Mesenchymal stem cell (in vitro differentiated cells and primary cell): Measurements from ENCODE around the gene SH3PXD2A.

Experiments
- DNase-seq: peaks from one replicate; pipeline ENCODE4 v3.0.0-alpha.2; 2013
- H2AFZ ChIP-seq: one replicate; pipeline ENCODE4 v1.6.1; 2013; ENCODE audit warnings: low read depth, mild to moderate bottlenecking, control low read depth, inconsistent platforms, low read length, moderate library complexity
- H2AK5ac ChIP-seq: 2 replicates; pipeline ENCODE4 v1.6.1; 2013; ENCODE audit warnings: low read length, moderate library complexity, mild to moderate bottlenecking, inconsistent platforms; ENCODE audit not compliant: severe bottlenecking
- H2BK120ac ChIP-seq: one replicate; pipeline ENCODE4 v1.6.1; 2013; ENCODE audit warnings: low read depth, mild to moderate bottlenecking, inconsistent platforms, low read length, moderate library complexity
- H2BK12ac ChIP-seq, 2 experiments: one replicate each; pipeline ENCODE4 v1.6.1; 2013; ENCODE audit warnings: inconsistent platforms in 2 of 2, low read length in 2 of 2, mild to moderate bottlenecking in 2 of 2, moderate library complexity in 2 of 2, control low read depth in 1 of 2
- H2BK15ac ChIP-seq: one replicate; pipeline ENCODE4 v1.6.1; 2013; ENCODE audit warnings: mild to moderate bottlenecking, low read depth, inconsistent platforms; ENCODE audit not compliant: poor library complexity, severe bottlenecking
- H2BK5ac ChIP-seq: 2 replicates; pipeline ENCODE4 v1.6.1; 2013; ENCODE audit warnings: low read depth, mild to moderate bottlenecking, low read length, control low read depth, inconsistent platforms; ENCODE audit not compliant: poor library complexity, severe bottlenecking
- H3K14ac ChIP-seq, 2 experiments: one replicate each; pipeline ENCODE4 v1.6.1; 2013; ENCODE audit warnings: inconsistent platforms in 2 of 2, low read length in 2 of 2, control low read depth in 1 of 2, mild to moderate bottlenecking in 1 of 2, moderate library complexity in 1 of 2
- H3K18ac ChIP-seq, 2 experiments: one replicate each; pipeline ENCODE4 v1.6.1; 2013; ENCODE audit warnings: inconsistent platforms in 2 of 2, low read length in 2 of 2, control low read depth in 1 of 2, low read depth in 1 of 2, mild to moderate bottlenecking in 1 of 2
- H3K23ac ChIP-seq, 2 experiments: one replicate each; pipeline ENCODE4 v1.6.1; 2013; ENCODE audit warnings: inconsistent platforms in 2 of 2, low read length in 2 of 2, mild to moderate bottlenecking in 2 of 2, moderate library complexity in 2 of 2, control low read depth in 1 of 2
- H3K27ac ChIP-seq: 2 replicates; pipeline ENCODE4 v1.5.1; 2013; ENCODE audit warnings: mild to moderate bottlenecking, moderate library complexity, low read length, control low read depth, inconsistent platforms; ENCODE audit not compliant: poor library complexity, severe bottlenecking
- H3K27me3 ChIP-seq, 2 experiments: 2 replicates each; pipeline versions ENCODE4 v1.6.1 to v1.7.0; 2013; ENCODE audit warnings: low read length in 2 of 2, mild to moderate bottlenecking in 2 of 2, moderate library complexity in 2 of 2, control low read depth in 1 of 2, inconsistent platforms in 1 of 2; ENCODE audit not compliant: control insufficient read depth in 1 of 2, insufficient read depth in 1 of 2
- H3K36me3 ChIP-seq, 2 experiments: 2 replicates each; pipeline versions ENCODE4 v1.6.1 to v1.7.0; 2013; ENCODE audit warnings: low read length in 2 of 2, control low read depth in 1 of 2, inconsistent platforms in 1 of 2, low read depth in 1 of 2, mild to moderate bottlenecking in 1 of 2; ENCODE audit not compliant: insufficient read depth in 2 of 2, control insufficient read depth in 1 of 2
- H3K4ac ChIP-seq, 2 experiments: one replicate each; pipeline ENCODE4 v1.6.1; 2013; ENCODE audit warnings: inconsistent platforms in 2 of 2, low read length in 2 of 2, mild to moderate bottlenecking in 2 of 2, moderate library complexity in 2 of 2, control low read depth in 1 of 2, low read depth in 1 of 2
- H3K4me1 ChIP-seq: 2 replicates; pipeline ENCODE4 v1.6.1; 2013; ENCODE audit warnings: low read depth, low read length, control low read depth; ENCODE audit not compliant: control insufficient read depth, insufficient read depth
- H3K4me2 ChIP-seq: 2 replicates; pipeline ENCODE4 v1.6.1; 2013; ENCODE audit warnings: low read length, mild to moderate bottlenecking, inconsistent platforms; ENCODE audit not compliant: poor library complexity, severe bottlenecking
- H3K4me3 ChIP-seq, 2 experiments: 2 replicates each; pipeline versions ENCODE4 v1.5.1 to v1.7.0; 2013; ENCODE audit warnings: low read length in 2 of 2, mild to moderate bottlenecking in 2 of 2, control low read depth in 1 of 2, low read depth in 1 of 2; ENCODE audit not compliant: insufficient read depth in 1 of 2
- H3K79me1 ChIP-seq: replicated peaks from 2 replicates; pipeline ENCODE4 v1.6.1; 2013; ENCODE audit warnings: mild to moderate bottlenecking, control low read depth, low read length, inconsistent platforms; ENCODE audit not compliant: poor library complexity, severe bottlenecking
- H3K9ac ChIP-seq: 2 replicates; pipeline ENCODE4 v1.7.0; 2013; ENCODE audit warnings: mild to moderate bottlenecking, low read length, moderate library complexity
- H3K9me3 ChIP-seq: 2 replicates; pipeline ENCODE4 v1.7.0; 2013; ENCODE audit warnings: mild to moderate bottlenecking, low read length; ENCODE audit not compliant: control insufficient read depth
- H4K8ac ChIP-seq: one replicate; pipeline ENCODE4 v1.6.1; 2013; ENCODE audit warnings: inconsistent platforms, mild to moderate bottlenecking, low read length, moderate library complexity
- H4K91ac ChIP-seq: one replicate; pipeline ENCODE4 v1.6.1; 2013; ENCODE audit warnings: mild to moderate bottlenecking, low read length, inconsistent platforms
- WGBS: methylation state at CpG from one replicate; pipeline ENCODE4 v1.1.7; 2013; ENCODE audit warnings: mixed read lengths; 5-methylcytosine and 5-hydroxymethylcytosine counted together

Gene SH3PXD2A

DNA sequence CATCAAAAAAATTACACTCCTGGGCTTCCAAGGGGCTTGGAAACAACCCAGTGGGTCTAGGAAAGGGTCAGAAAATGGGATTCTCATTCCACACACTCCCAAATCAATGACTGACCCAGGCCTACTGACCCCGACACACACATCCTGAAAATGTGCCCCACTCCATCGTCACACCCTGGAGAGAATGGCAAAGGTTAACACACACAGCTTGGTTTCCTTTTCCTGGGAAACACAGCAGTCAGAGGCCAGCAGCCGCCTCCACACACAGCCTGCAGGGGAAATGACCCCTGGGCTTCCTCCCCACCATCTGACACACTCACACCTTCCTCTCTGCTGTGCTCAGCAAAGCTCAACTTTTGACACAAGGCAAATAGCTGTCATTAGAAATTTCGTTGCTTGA, 42.9 kb downstream of the SH3PXD2A start:
- Histone ChIP-seq H3K9ac (no peak overlapping the region), H4K8ac (no peak overlapping the region), H3K27me3 (no peaks in the 10 kb centered on the region), H2AFZ (no peak overlapping the region), H2AK5ac (no peak overlapping the region), H3K4ac (no peak overlapping the region), H3K4me2 (no peak overlapping the region), H2BK5ac (no peak overlapping the region), H3K36me3 (no peaks in the 10 kb centered on the region), H3K23ac (no peak overlapping the region), H3K14ac (no peak overlapping the region), H3K9me3 (no peaks in the 10 kb centered on the region), H3K27ac (no peak overlapping the region), H2BK15ac (no peak overlapping the region), H2BK120ac (no peak overlapping the region), H3K79me1 (no peaks in the 10 kb centered on the region), H3K4me3 (no peak overlapping the region), H3K4me1 (peaks cover 3% of the 10 kb centered on the region), H4K91ac (no peak overlapping the region), H2BK12ac (peak overlapping the region in 1 of 2 experiments; percentile 12), H3K18ac (peak overlapping the region in 1 of 2 experiments; percentile 54)
- peak; percentile 33 for DNase-seq
- 22% methylated on average over 4 of the region's 4 CpGs for WGBS

DNA sequence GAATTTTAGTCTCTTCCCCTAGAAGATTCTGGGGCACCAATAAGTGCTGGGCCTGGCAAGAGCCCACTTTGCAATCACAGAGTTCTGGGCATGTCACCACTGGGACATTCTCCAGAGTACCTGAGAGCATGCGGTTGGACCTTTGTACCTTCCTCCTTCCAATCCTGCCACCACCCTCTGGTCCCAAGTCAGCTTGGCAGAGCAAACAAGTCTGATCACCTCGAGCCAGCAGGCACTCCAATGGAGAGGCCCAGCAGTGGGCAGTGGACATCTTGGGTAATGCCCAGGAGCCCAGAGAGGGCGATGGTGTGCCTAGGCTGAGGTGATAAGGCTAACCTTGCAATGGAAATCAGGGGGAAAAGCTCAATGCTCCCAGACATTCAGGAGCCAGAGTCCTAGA, 43.4 kb downstream of the SH3PXD2A start:
- H3K4me2 ChIP-seq: no peak overlapping the region
- H4K8ac ChIP-seq: no peak overlapping the region
- H3K4ac ChIP-seq: no peak overlapping the region
- H2BK120ac ChIP-seq: no peak overlapping the region
- no peak overlapping the region for H2BK5ac ChIP-seq
- H2BK15ac ChIP-seq: no peak overlapping the region
- H2AK5ac ChIP-seq: no peak overlapping the region
- no peaks in the 10 kb centered on the region for H3K79me1 ChIP-seq
- no peaks in the 10 kb centered on the region for H3K9me3 ChIP-seq
- H3K36me3 ChIP-seq: no peaks in the 10 kb centered on the region
- H4K91ac ChIP-seq: no peak overlapping the region
- no peak overlapping the region for H3K14ac ChIP-seq
- no peak overlapping the region for H3K4me3 ChIP-seq
- H3K23ac ChIP-seq: no peak overlapping the region
- peaks cover 3% of the 10 kb centered on the region for H3K4me1 ChIP-seq
- no peaks in the 10 kb centered on the region for H3K27me3 ChIP-seq
- H3K18ac ChIP-seq: no peak overlapping the region
- DNase-seq: no peak
- no peak overlapping the region for H3K9ac ChIP-seq
- WGBS: 94% methylated on average over 3 of the region's 3 CpGs
- H2BK12ac ChIP-seq: no peak overlapping the region
- H3K27ac ChIP-seq: no peak overlapping the region
- no peak overlapping the region for H2AFZ ChIP-seq

DNA sequence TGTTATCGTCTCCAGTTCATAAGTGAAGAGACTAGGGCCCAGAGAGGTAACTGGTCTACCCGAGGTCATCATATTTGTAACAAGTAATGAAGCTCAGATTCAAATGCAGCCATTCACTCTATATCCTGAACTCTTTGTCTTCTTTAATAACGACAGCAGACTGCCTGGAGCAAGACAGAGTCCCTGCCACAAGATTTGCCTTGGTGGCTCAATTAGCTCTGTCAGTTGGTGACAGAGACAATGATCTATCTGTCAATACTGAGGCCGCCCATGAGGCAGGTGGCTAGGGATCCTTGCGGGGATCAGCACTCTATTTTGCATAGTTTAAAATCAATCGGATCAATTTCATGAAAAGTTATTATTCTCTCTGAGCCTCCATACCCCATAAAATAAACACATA, 43.9 kb downstream of the SH3PXD2A start:
- Histone ChIP-seq H3K4me3 (no peak overlapping the region), H2AFZ (no peak overlapping the region), H2BK15ac (no peak overlapping the region), H4K91ac (no peak overlapping the region), H3K27me3 (no peaks in the 10 kb centered on the region), H3K9ac (no peak overlapping the region), H3K36me3 (no peaks in the 10 kb centered on the region), H2AK5ac (no peak overlapping the region), H2BK12ac (no peak overlapping the region), H3K4me2 (no peak overlapping the region), H2BK120ac (no peak overlapping the region), H3K79me1 (no peaks in the 10 kb centered on the region), H2BK5ac (no peak overlapping the region), H4K8ac (no peak overlapping the region), H3K4me1 (peaks cover 3% of the 10 kb centered on the region), H3K27ac (no peak overlapping the region), H3K18ac (no peak overlapping the region), H3K4ac (no peak overlapping the region), H3K23ac (no peak overlapping the region), H3K9me3 (no peaks in the 10 kb centered on the region), H3K14ac (no peak overlapping the region)
- 89% methylated on average over 6 of the region's 6 CpGs for WGBS
- DNase-seq: no peak

DNA sequence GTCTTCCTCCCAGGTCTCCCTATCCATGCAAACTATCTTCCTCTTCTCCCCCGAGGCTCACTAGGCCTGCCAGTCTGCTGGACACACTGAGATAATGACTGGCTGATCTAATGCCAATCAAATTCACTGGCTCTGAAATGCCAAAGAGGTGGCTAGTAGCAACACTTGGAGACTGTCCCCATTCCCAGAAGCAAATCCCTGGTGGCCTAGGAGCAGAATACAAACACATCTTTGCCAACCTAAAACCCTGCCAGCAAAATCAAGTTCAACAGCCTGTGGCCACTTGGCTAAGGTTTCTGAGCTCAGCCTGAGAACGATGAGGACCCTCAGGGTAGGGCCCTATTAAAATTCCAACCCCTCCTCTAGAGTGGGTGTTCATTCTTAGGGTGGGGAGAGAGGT, 46.6 kb downstream of the SH3PXD2A start:
- Histone ChIP-seq H4K91ac (no peak overlapping the region), H3K4ac (no peak overlapping the region), H2BK12ac (no peak overlapping the region), H2AFZ (no peak overlapping the region), H2BK5ac (no peak overlapping the region), H3K9ac (no peak overlapping the region), H2AK5ac (no peak overlapping the region), H3K27ac (no peak overlapping the region), H2BK15ac (no peak overlapping the region), H3K9me3 (no peaks in the 10 kb centered on the region), H3K14ac (no peak overlapping the region), H3K79me1 (no peaks in the 10 kb centered on the region), H3K4me3 (no peak overlapping the region), H3K18ac (no peak overlapping the region), H3K23ac (no peak overlapping the region), H2BK120ac (no peak overlapping the region), H3K36me3 (no peaks in the 10 kb centered on the region), H3K27me3 (peaks cover 0 to 7% of the 10 kb centered on the region in 2 experiments), H3K4me2 (no peak overlapping the region), H4K8ac (no peak overlapping the region), H3K4me1 (peaks cover 10% of the 10 kb centered on the region)
- DNase-seq: no peak
- 95% methylated on average over 1 of the region's 2 CpGs for WGBS
